ENCODE data around the gene RASSF9. TPM values are rescaled to one million over a fixed set of nuclear protein-coding genes. Genes with fewer than 3 reads are reported as not detected.

RASSF9 gene
- total RNA-seq, 1 donor from 2014 or later: 0.68 TPM

- H3K4me1 Mint-ChIP-seq (ENCODE audit: low read depth, unreplicated experiment): peaks cover 20% of the 10 kb centered on the region
- FAIRE-seq (no peak), DNase-seq (ENCODE audit: low read depth) (no peak)
- Histone ChIP-seq H3K4me1 (ENCODE audit: insufficient read depth, low read length) (peaks cover 19% of the 10 kb centered on the region), H3K9ac (ENCODE audit: low read length) (no peak overlapping the region), H4K20me1 (ENCODE audit: insufficient read depth, low read length) (no peaks in the 10 kb centered on the region), H3K4me3 (ENCODE audit: insufficient read depth, low read depth, low read length) (no peak overlapping the region), H2AFZ (ENCODE audit: low read depth, low read length) (no peak overlapping the region), H3K27me3 (ENCODE audit: insufficient read depth, low read length) (no peaks in the 10 kb centered on the region), H3K9me3 (ENCODE audit: insufficient read depth, low read depth, low read length) (no peaks in the 10 kb centered on the region), H3K27ac (ENCODE audit: low read depth, low read length) (no peak overlapping the region), H3K36me3 (ENCODE audit: insufficient read depth, low read length) (no peaks in the 10 kb centered on the region), H3K79me2 (ENCODE audit: insufficient read depth, low read length) (no peaks in the 10 kb centered on the region), H3K4me2 (ENCODE audit: low read length) (no peak overlapping the region)
- no peaks in the 10 kb centered on the region for H3K36me3 Mint-ChIP-seq (ENCODE audit: low read depth, unreplicated experiment)
- H3K4me3 Mint-ChIP-seq (ENCODE audit: unreplicated experiment): no peak overlapping the region
- no peaks in the 10 kb centered on the region for H3K27me3 Mint-ChIP-seq (ENCODE audit: low read depth, unreplicated experiment)
- no peak overlapping the region for H3K27ac Mint-ChIP-seq (ENCODE audit: unreplicated experiment)
- TF ChIP-seq CTCF (IDR thresholded peaks at IDR 0.05; ENCODE audit: insufficient read depth, low read depth, low read length): no peak
- no peak for TF ChIP-seq EZH2 (IDR thresholded peaks at IDR 0.05; ENCODE audit: insufficient read depth, low read length)
- H3K9me3 Mint-ChIP-seq (ENCODE audit: unreplicated experiment): no peaks in the 10 kb centered on the region
Observed at GRCh38 chr12:85820101-85820500, 16.1 kb downstream of the RASSF9 start.

GRCh38 chr12:85814741-85815140 lies 21.5 kb downstream of the RASSF9 start:
- H3K27ac ChIP-seq (ENCODE audit: low read depth, low read length): no peak overlapping the region
- H4K20me1 ChIP-seq (ENCODE audit: insufficient read depth, low read length): no peaks in the 10 kb centered on the region
- H3K79me2 ChIP-seq (ENCODE audit: insufficient read depth, low read length): no peaks in the 10 kb centered on the region
- no peak overlapping the region for H3K9ac ChIP-seq (ENCODE audit: low read length)
- H3K4me3 Mint-ChIP-seq (ENCODE audit: unreplicated experiment): no peak overlapping the region
- no peak overlapping the region for H3K4me3 ChIP-seq (ENCODE audit: insufficient read depth, low read depth, low read length)
- FAIRE-seq (no peak), DNase-seq (ENCODE audit: low read depth) (no peak)
- peaks cover 5% of the 10 kb centered on the region for H3K4me1 Mint-ChIP-seq (ENCODE audit: low read depth, unreplicated experiment)
- H3K9me3 ChIP-seq (ENCODE audit: insufficient read depth, low read depth, low read length): no peaks in the 10 kb centered on the region
- TF ChIP-seq EZH2 (IDR thresholded peaks at IDR 0.05; ENCODE audit: insufficient read depth, low read length): no peak
- TF ChIP-seq CTCF (IDR thresholded peaks at IDR 0.05; ENCODE audit: insufficient read depth, low read depth, low read length): no peak
- no peaks in the 10 kb centered on the region for H3K9me3 Mint-ChIP-seq (ENCODE audit: unreplicated experiment)
- no peaks in the 10 kb centered on the region for H3K27me3 Mint-ChIP-seq (ENCODE audit: low read depth, unreplicated experiment)
- peak overlapping the region; percentile 60 for H3K27ac Mint-ChIP-seq (ENCODE audit: unreplicated experiment)
- H3K4me2 ChIP-seq (ENCODE audit: low read length): no peak overlapping the region
- H3K4me1 ChIP-seq (ENCODE audit: insufficient read depth, low read length): no peaks in the 10 kb centered on the region
- H2AFZ ChIP-seq (ENCODE audit: low read depth, low read length): no peak overlapping the region
- H3K27me3 ChIP-seq (ENCODE audit: insufficient read depth, low read length): no peaks in the 10 kb centered on the region
- H3K36me3 Mint-ChIP-seq (ENCODE audit: low read depth, unreplicated experiment): no peaks in the 10 kb centered on the region
- no peaks in the 10 kb centered on the region for H3K36me3 ChIP-seq (ENCODE audit: insufficient read depth, low read length)

GRCh38 chr12:85814071-85814470 lies 22.1 kb downstream of the RASSF9 start:
- Histone ChIP-seq H3K27me3 (ENCODE audit: insufficient read depth, low read length) (no peaks in the 10 kb centered on the region), H3K9me3 (ENCODE audit: insufficient read depth, low read depth, low read length) (no peaks in the 10 kb centered on the region), H3K36me3 (ENCODE audit: insufficient read depth, low read length) (no peaks in the 10 kb centered on the region), H3K9ac (ENCODE audit: low read length) (no peak overlapping the region), H3K4me3 (ENCODE audit: insufficient read depth, low read depth, low read length) (no peak overlapping the region), H4K20me1 (ENCODE audit: insufficient read depth, low read length) (no peaks in the 10 kb centered on the region), H3K79me2 (ENCODE audit: insufficient read depth, low read length) (no peaks in the 10 kb centered on the region), H2AFZ (ENCODE audit: low read depth, low read length) (no peak overlapping the region), H3K4me2 (ENCODE audit: low read length) (no peak overlapping the region), H3K4me1 (ENCODE audit: insufficient read depth, low read length) (no peaks in the 10 kb centered on the region), H3K27ac (ENCODE audit: low read depth, low read length) (no peak overlapping the region)
- Mint-ChIP-seq H3K27ac (ENCODE audit: unreplicated experiment) (no peak overlapping the region), H3K36me3 (ENCODE audit: low read depth, unreplicated experiment) (no peaks in the 10 kb centered on the region), H3K4me3 (ENCODE audit: unreplicated experiment) (no peak overlapping the region), H3K9me3 (ENCODE audit: unreplicated experiment) (no peaks in the 10 kb centered on the region), H3K27me3 (ENCODE audit: low read depth, unreplicated experiment) (no peaks in the 10 kb centered on the region), H3K4me1 (ENCODE audit: low read depth, unreplicated experiment) (peaks cover 5% of the 10 kb centered on the region)
- no peak for TF ChIP-seq EZH2 (IDR thresholded peaks at IDR 0.05; ENCODE audit: insufficient read depth, low read length)
- no peak for TF ChIP-seq CTCF (IDR thresholded peaks at IDR 0.05; ENCODE audit: insufficient read depth, low read depth, low read length)
- FAIRE-seq: no peak
- DNase-seq (ENCODE audit: low read depth): no peak
